ENCODE data around the gene LCN10. TPM values are rescaled to one million over a fixed set of nuclear protein-coding genes. Genes with fewer than 3 reads are reported as not detected.

LCN10 gene
- total and polyA plus RNA-seq, 9 of the 15 experiments (the other 6 are each of a cell fraction or from before 2014, with no cell fraction given), result 0.10 to 0.21 (median 0.14) TPM; not detected in 6

- ChIA-PET POLR2A (interaction anchor here (0.8 kb wide), 1 partner anchor 216 kb away, joined by 3 read pairs; no protein-coding TSS in a partner anchor), CTCF (ENCODE audit: low intra/inter-chr PET ratio) (no interaction called here)
- peaks cover 19% of the 10 kb centered on the region for H3K79me2 ChIP-seq (ENCODE audit: control insufficient read depth, insufficient read depth, low read length)
- WGBS (ENCODE audit: insufficient coverage, low coverage, missing lambda C conversion rate), result 19% methylated on average over 3 of the region's 3 CpGs
- no peaks in the 10 kb centered on the region for H3K27me3 ChIP-seq (ENCODE audit: control insufficient read depth in 2 of 2, insufficient read depth in 2 of 2, low read length in 2 of 2)
- DNase-seq (ENCODE audit: extremely low read depth in 1 of 4, low spot score in 3 of 4), result peak in 1 of 4 experiments; percentile 47
- in situ Hi-C loops (cut with MboI), result loop anchor here (25.0 kb wide), 1 partner anchor 448 kb away; the partner anchor contains the start of genes CYSRT1, RNF224, SLC34A3 and TUBB4B
- no TSS peak for BruUV-seq (replicated peaks)
- peaks cover 5% of the 10 kb centered on the region; the same call in 1 of the 2 replicates for H4K20me1 ChIP-seq (replicated peaks; ENCODE audit: control insufficient read depth, insufficient read depth, low read length)
- no peaks in the 10 kb centered on the region for H3K9me3 ChIP-seq (replicated peaks; ENCODE audit: control insufficient read depth, insufficient read depth, low read depth, low read length)
- H3K9me1 ChIP-seq (ENCODE audit: control insufficient read depth, insufficient read depth, low read length), result peaks cover 4% of the 10 kb centered on the region
- H3K4me2 ChIP-seq (ENCODE audit: insufficient read depth, low read length), result peak overlapping the region; percentile 81
- intact Hi-C loops (cut with micrococcal nuclease), result loop anchor here (5.0 to 10.0 kb wide), 2 partner anchors 158 to 455 kb away; partner anchors contain the start of genes C8G and TUBB4B
- H3K4me1 ChIP-seq (replicated peaks in 1 of 2; ENCODE audit: control insufficient read depth in 2 of 2, insufficient read depth in 2 of 2, low read length in 2 of 2), result peaks cover 54 to 59% of the 10 kb centered on the region in 2 experiments
- no peak for ATAC-seq
- FAIRE-seq, result no peak
- peaks cover 18% of the 10 kb centered on the region; the same call in 1 of the 3 replicates for H3K36me3 ChIP-seq (ENCODE audit: control insufficient read depth, insufficient read depth, low read length)
- peak overlapping the region in 1 of 2 experiments; percentile 74; a peak in 3 of 4 replicates for H3K9ac ChIP-seq (ENCODE audit: insufficient read depth in 1 of 2, low read depth in 2 of 2, low read length in 2 of 2)
- no peak overlapping the region for H3K4me3 ChIP-seq
- peak overlapping the region; percentile 87; the same call in 1 of the 2 replicates for H2AFZ ChIP-seq (ENCODE audit: low read depth, low read length)
- peak overlapping the region; percentile 93 for H3K27ac ChIP-seq (ENCODE audit: extremely low read depth, low read depth, low read length)
- TF ChIP-seq ERF (CRISPR knock-in tag; IDR thresholded peaks at IDR 0.05) (0 out of 2 replicates have a peak, but pooled peaks have one; percentile 24), ZBTB40 (IDR thresholded peaks at IDR 0.05) (peak; percentile 43; the same call in 1 of the 2 replicates), ZBTB40 (CRISPR knock-in tag; IDR thresholded peaks at IDR 0.05) (no peak), HINFP (tag; conservative IDR thresholded peaks at IDR 0.05; ENCODE audit: low read depth) (peak; percentile 85), SNAPC5 (CRISPR knock-in tag; IDR thresholded peaks at IDR 0.05) (peak; percentile 28; the same call in 1 of the 2 replicates), PTRF (tag; IDR thresholded peaks at IDR 0.05) (peak; percentile 92), MTF1 (CRISPR knock-in tag; IDR thresholded peaks at IDR 0.05; ENCODE audit: borderline replicate concordance) (peak; percentile 71; the same call in 1 of the 2 replicates), EP400 (IDR thresholded peaks at IDR 0.05) (no peak), ZZZ3 (IDR thresholded peaks at IDR 0.05) (no peak), CHD2 (IDR thresholded peaks at IDR 0.05; ENCODE audit: low read depth, low read length) (no peak), SETDB1 (IDR thresholded peaks at IDR 0.05; ENCODE audit: low read length) (no peak), TGIF2 (CRISPR knock-in tag; IDR thresholded peaks at IDR 0.05) (no peak)
Measured at GRCh38 chr9:136789523-136789937, 46.8 kb upstream of the LCN10 start.
